HEK293 (cell line): Measurements from ENCODE around the gene TSR1.

Source experiments
- BCL11A ChIP-seq: fragments of 450-650 bp; formaldehyde crosslinking; IDR thresholded peaks from 2 replicates; pipeline ENCODE4 v1.5.1; 2016; ENCODE audit warnings: low read depth, missing biosample characterization, missing genetic modification characterization
- CTCF ChIP-seq: fragments of 450-650 bp; formaldehyde crosslinking; IDR thresholded peaks from 2 replicates; pipeline ENCODE4 v1.5.1; 2016; ENCODE audit warnings: missing biosample characterization, missing genetic modification characterization
- KLF16 ChIP-seq: fragments of 450-650 bp; formaldehyde crosslinking; IDR thresholded peaks from 2 replicates; pipeline ENCODE4 v1.5.1; 2017; ENCODE audit warnings: missing biosample characterization, missing genetic modification characterization
- PRDM1 ChIP-seq: fragments of 450-650 bp; formaldehyde crosslinking; IDR thresholded peaks from 2 replicates; pipeline ENCODE4; 2016; ENCODE audit warnings: missing biosample characterization, missing genetic modification characterization
- REST ChIP-seq: fragments of 450-650 bp; formaldehyde crosslinking; IDR thresholded peaks from 2 replicates; pipeline ENCODE4 v1.5.1; 2016; ENCODE audit warnings: missing biosample characterization, missing genetic modification characterization
- ZNF221 ChIP-seq: fragments of 450-650 bp; formaldehyde crosslinking; IDR thresholded peaks from 2 replicates; pipeline ENCODE4 v1.5.1; 2017; ENCODE audit warnings: missing biosample characterization, missing genetic modification characterization, borderline replicate concordance
- ZNF302 ChIP-seq: fragments of 450-650 bp; formaldehyde crosslinking; IDR thresholded peaks from 2 replicates; pipeline ENCODE4 v1.5.1; 2016; ENCODE audit warnings: missing biosample characterization, missing genetic modification characterization, low read depth
- ZNF416 ChIP-seq: fragments of 450-650 bp; formaldehyde crosslinking; IDR thresholded peaks from 2 replicates; pipeline ENCODE4 v1.5.1; 2016; ENCODE audit warnings: missing biosample characterization, missing genetic modification characterization
- ZNF580 ChIP-seq: fragments of 450-650 bp; formaldehyde crosslinking; IDR thresholded peaks from 2 replicates; pipeline ENCODE4 v1.5.1; 2016; ENCODE audit warnings: missing biosample characterization, missing genetic modification characterization
- ZNF629 ChIP-seq: fragments of 450-650 bp; formaldehyde crosslinking; IDR thresholded peaks from 2 replicates; pipeline ENCODE4 v1.5.1; 2017; ENCODE audit warnings: missing biosample characterization, missing genetic modification characterization
- ZNF830 ChIP-seq: fragments of 450-650 bp; IDR thresholded peaks from 2 replicates; pipeline ENCODE4 v1.5.0; 2018; ENCODE audit warnings: missing biosample characterization, missing genetic modification characterization, low read depth, mild to moderate bottlenecking, moderate library complexity
- TF ChIP-seq, protein P1 (sequence below): fragments of 450-650 bp; formaldehyde crosslinking; IDR thresholded peaks from 2 replicates; pipeline ENCODE4 v1.5.1; 2016; ENCODE audit warnings: missing biosample characterization, missing genetic modification characterization
- TF ChIP-seq, protein P2 (sequence below): fragments of 450-650 bp; formaldehyde crosslinking; IDR thresholded peaks from 2 replicates; pipeline ENCODE4 v1.5.1; 2016; ENCODE audit warnings: missing biosample characterization, missing genetic modification characterization
- TF ChIP-seq, protein P3 (sequence below): fragments of 450-650 bp; formaldehyde crosslinking; IDR thresholded peaks from 2 replicates; pipeline ENCODE4 v1.5.1; 2016; ENCODE audit warnings: missing biosample characterization, missing genetic modification characterization

GRCh38 chr17:2369039-2369438, 32.8 kb upstream of the TSR1 start:
- no peak for TF ChIP-seq CTCF (tag by site-specific recombination)
- no peak for TF ChIP-seq REST
- TF ChIP-seq KLF16 (tag by site-specific recombination): no peak
- TF ChIP-seq, protein P1, sequence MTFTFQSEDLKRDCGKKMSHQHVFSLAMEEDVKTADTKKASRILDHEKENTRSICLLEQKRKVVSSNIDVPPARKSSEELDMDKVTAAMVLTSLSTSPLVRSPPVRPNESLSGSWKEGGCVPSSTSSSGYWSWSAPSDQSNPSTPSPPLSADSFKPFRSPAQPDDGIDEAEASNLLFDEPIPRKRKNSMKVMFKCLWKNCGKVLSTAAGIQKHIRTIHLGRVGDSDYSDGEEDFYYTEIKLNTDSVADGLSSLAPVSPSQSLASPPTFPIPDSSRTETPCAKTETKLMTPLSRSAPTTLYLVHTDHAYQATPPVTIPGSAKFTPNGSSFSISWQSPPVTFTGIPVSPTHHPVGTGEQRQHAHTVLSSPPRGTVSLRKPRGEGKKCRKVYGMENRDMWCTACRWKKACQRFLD: no peak
- TF ChIP-seq, protein P2, sequence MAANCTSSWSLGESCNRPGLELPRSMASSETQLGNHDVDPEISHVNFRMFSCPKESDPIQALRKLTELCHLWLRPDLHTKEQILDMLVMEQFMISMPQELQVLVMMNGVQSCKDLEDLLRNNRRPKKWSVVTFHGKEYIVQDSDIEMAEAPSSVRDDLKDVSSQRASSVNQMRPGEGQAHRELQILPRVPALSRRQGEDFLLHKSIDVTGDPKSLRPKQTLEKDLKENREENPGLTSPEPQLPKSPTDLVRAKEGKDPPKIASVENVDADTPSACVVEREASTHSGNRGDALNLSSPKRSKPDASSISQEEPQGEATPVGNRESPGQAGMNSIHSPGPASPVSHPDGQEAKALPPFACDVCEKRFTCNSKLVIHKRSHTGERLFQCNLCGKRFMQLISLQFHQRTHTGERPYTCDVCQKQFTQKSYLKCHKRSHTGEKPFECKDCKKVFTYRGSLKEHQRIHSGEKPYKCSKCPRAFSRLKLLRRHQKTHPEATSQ (tag by site-specific recombination): no peak
- no peak for TF ChIP-seq ZNF302 (tag by site-specific recombination)
- TF ChIP-seq ZNF580 (tag by site-specific recombination): no peak
- no peak for TF ChIP-seq ZNF221
- no peak for TF ChIP-seq PRDM1 (tag by site-specific recombination)
- TF ChIP-seq ZNF830 (tag by site-specific recombination): no peak
- TF ChIP-seq ZNF629 (tag by site-specific recombination): no peak
- TF ChIP-seq, protein P3, sequence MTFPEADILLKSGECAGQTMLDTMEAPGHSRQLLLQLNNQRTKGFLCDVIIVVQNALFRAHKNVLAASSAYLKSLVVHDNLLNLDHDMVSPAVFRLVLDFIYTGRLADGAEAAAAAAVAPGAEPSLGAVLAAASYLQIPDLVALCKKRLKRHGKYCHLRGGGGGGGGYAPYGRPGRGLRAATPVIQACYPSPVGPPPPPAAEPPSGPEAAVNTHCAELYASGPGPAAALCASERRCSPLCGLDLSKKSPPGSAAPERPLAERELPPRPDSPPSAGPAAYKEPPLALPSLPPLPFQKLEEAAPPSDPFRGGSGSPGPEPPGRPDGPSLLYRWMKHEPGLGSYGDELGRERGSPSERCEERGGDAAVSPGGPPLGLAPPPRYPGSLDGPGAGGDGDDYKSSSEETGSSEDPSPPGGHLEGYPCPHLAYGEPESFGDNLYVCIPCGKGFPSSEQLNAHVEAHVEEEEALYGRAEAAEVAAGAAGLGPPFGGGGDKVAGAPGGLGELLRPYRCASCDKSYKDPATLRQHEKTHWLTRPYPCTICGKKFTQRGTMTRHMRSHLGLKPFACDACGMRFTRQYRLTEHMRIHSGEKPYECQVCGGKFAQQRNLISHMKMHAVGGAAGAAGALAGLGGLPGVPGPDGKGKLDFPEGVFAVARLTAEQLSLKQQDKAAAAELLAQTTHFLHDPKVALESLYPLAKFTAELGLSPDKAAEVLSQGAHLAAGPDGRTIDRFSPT (tag by site-specific recombination): no peak
- no peak for TF ChIP-seq ZNF416 (tag by site-specific recombination)
- TF ChIP-seq BCL11A (tag by site-specific recombination): no peak
